ENCODE measurements around the gene RALBP1.

- no peak for TF ChIP-seq POLR2AphosphoS5 (IDR thresholded peaks at IDR 0.05)
- TF ChIP-seq CTCF (IDR thresholded peaks at IDR 0.05) = no peak
Measured at GRCh38 chr18:9546468-9546867, 71.2 kb downstream of the RALBP1 start.
